ENCODE results near the gene TGFBI.

GRCh38 chr5:136082390-136083193, 53.8 kb downstream of the TGFBI start:
- TF ChIP-seq CTCF (IDR thresholded peaks at IDR 0.05; ENCODE audit: low read depth, low read length) (peak; percentile 76), POLR2A (IDR thresholded peaks at IDR 0.05; ENCODE audit: extremely low read depth, insufficient read length) (no peak)
- TF ChIP-seq, protein P1, sequence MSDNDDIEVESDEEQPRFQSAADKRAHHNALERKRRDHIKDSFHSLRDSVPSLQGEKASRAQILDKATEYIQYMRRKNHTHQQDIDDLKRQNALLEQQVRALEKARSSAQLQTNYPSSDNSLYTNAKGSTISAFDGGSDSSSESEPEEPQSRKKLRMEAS (IDR thresholded peaks at IDR 0.05; ENCODE audit: low read depth, low read length), result 0 out of 2 replicates have a peak, but pooled peaks have one; percentile 11

All from NB4 (cell line).